Suprapubic skin (tissue), 4 donors: ENCODE data around the gene PAX6. TPM values are rescaled to one million over a fixed set of nuclear protein-coding genes. Genes with fewer than 3 reads are reported as not detected.

Experiments used
- DNase-seq, 2 donors: peaks; one replicate each; pipeline ENCODE4 v3.0.0-alpha.2; 2019; ENCODE audit warnings: low spot score in 2 of 2
- H3K27ac ChIP-seq: fragments of 200-600 bp; sonication (generic); one replicate; pipeline ENCODE4 v1.5.1; 2019
- H3K27me3 ChIP-seq: fragments of 200-600 bp; sonication (generic); one replicate; pipeline ENCODE4 v1.5.1; 2019
- H3K36me3 ChIP-seq: fragments of 200-600 bp; sonication (generic); one replicate; pipeline ENCODE4 v1.5.1; 2019
- H3K4me1 ChIP-seq: fragments of 200-600 bp; sonication (generic); one replicate; pipeline ENCODE4 v1.5.1; 2019
- H3K4me3 ChIP-seq: fragments of 200-600 bp; sonication (generic); one replicate; pipeline ENCODE4 v1.5.1; 2019; ENCODE audit warnings: mild to moderate bottlenecking
- H3K9me3 ChIP-seq: fragments of 200-600 bp; sonication (generic); one replicate; pipeline ENCODE4 v1.5.1; 2019
- CTCF ChIP-seq, 2 donors: fragments of 200-600 bp in 1 of 2; fragments of 450-650 bp in 1 of 2; sonication (generic) in 1 of 2; IDR thresholded peaks; one replicate each; pipeline ENCODE4 v1.5.1; 2016 to 2019; ENCODE audit warnings: antibody characterized with exemption in 2 of 2, mild to moderate bottlenecking in 1 of 2, moderate library complexity in 1 of 2
- EP300 ChIP-seq: sonication (generic); formaldehyde crosslinking; IDR thresholded peaks from one replicate; pipeline ENCODE4 v1.6.1; 2017; ENCODE audit warnings: antibody characterized with exemption
- POLR2A ChIP-seq, 2 donors: fragments of 450-650 bp; IDR thresholded peaks; one replicate each; pipeline ENCODE4 v1.6.1; 2017; ENCODE audit warnings: antibody characterized with exemption in 2 of 2, mild to moderate bottlenecking in 2 of 2, moderate library complexity in 2 of 2
- POLR2AphosphoS5 ChIP-seq, 3 donors: sonication (generic); formaldehyde crosslinking; IDR thresholded peaks; one replicate each; pipeline ENCODE4 v1.6.1; 2017; ENCODE audit warnings: antibody characterized with exemption in 3 of 3
- WGBS: methylation state at CpG from one replicate; pipeline ENCODE4 v1.1.5; 2018; 5-methylcytosine and 5-hydroxymethylcytosine counted together
- total RNA-seq, 4 donors: library from RNA; depleted of rRNA; stranded (reverse); fragments of >200 nt; gene quantifications; one replicate each; pipeline ENCODE4 v1.1.0, GENCODE V29; 2016

PAX6 gene
- total RNA-seq, 4 donors from 2014 or later: 0.25 to 1.1 (median 0.29) TPM; not detected in 1

GRCh38 chr11:31779374-31779791 lies 31.7 kb downstream of the PAX6 start:
- Histone ChIP-seq H3K4me1 (no peaks in the 10 kb centered on the region), H3K27me3 (no peaks in the 10 kb centered on the region), H3K9me3 (no peaks in the 10 kb centered on the region), H3K4me3 (no peak overlapping the region), H3K27ac (no peak overlapping the region), H3K36me3 (no peaks in the 10 kb centered on the region)
- DNase-seq: no peak
- 71% methylated on average over 6 of the region's 6 CpGs for WGBS
- no peak for TF ChIP-seq POLR2AphosphoS5 (IDR thresholded peaks at IDR 0.05)
- TF ChIP-seq EP300: no peak
- TF ChIP-seq POLR2A (IDR thresholded peaks at IDR 0.05): no peak
- TF ChIP-seq CTCF (IDR thresholded peaks at IDR 0.05): no peak

- Histone ChIP-seq H3K27ac (no peak overlapping the region), H3K9me3 (no peaks in the 10 kb centered on the region), H3K4me3 (no peak overlapping the region), H3K36me3 (no peaks in the 10 kb centered on the region), H3K27me3 (no peaks in the 10 kb centered on the region), H3K4me1 (no peaks in the 10 kb centered on the region)
- 90% methylated on average over 2 of the region's 2 CpGs for WGBS
- no peak for DNase-seq
- TF ChIP-seq POLR2A (IDR thresholded peaks at IDR 0.05) (no peak), EP300 (no peak), CTCF (IDR thresholded peaks at IDR 0.05) (no peak), POLR2AphosphoS5 (IDR thresholded peaks at IDR 0.05) (no peak)
These were observed 38.7 kb downstream of the PAX6 start for GRCh38 chr11:31772412-31772811.

GRCh38 chr11:31770011-31770700 lies 41.0 kb downstream of the PAX6 start:
- no peak for DNase-seq
- 98% methylated on average over 3 of the region's 3 CpGs for WGBS
- H3K4me1 ChIP-seq: no peaks in the 10 kb centered on the region
- H3K27ac ChIP-seq: no peak overlapping the region
- H3K4me3 ChIP-seq: no peak overlapping the region
- no peaks in the 10 kb centered on the region for H3K9me3 ChIP-seq
- H3K36me3 ChIP-seq: no peaks in the 10 kb centered on the region
- no peaks in the 10 kb centered on the region for H3K27me3 ChIP-seq
- TF ChIP-seq EP300 (no peak), POLR2AphosphoS5 (IDR thresholded peaks at IDR 0.05) (no peak)

- TF ChIP-seq CTCF (IDR thresholded peaks at IDR 0.05) (no peak), POLR2AphosphoS5 (IDR thresholded peaks at IDR 0.05) (no peak), EP300 (no peak), POLR2A (IDR thresholded peaks at IDR 0.05) (no peak)
- no peaks in the 10 kb centered on the region for H3K36me3 ChIP-seq
- H3K4me3 ChIP-seq: no peak overlapping the region
- no peaks in the 10 kb centered on the region for H3K9me3 ChIP-seq
- H3K27me3 ChIP-seq: no peaks in the 10 kb centered on the region
- H3K27ac ChIP-seq: no peak overlapping the region
- 85% methylated on average over 9 of the region's 9 CpGs for WGBS
- H3K4me1 ChIP-seq: no peaks in the 10 kb centered on the region
- no peak for DNase-seq
These were observed 42.1 kb downstream of the PAX6 start for GRCh38 chr11:31768749-31769640.

GRCh38 chr11:31767685-31768084 lies 43.4 kb downstream of the PAX6 start:
- no peak for DNase-seq
- Histone ChIP-seq H3K4me1 (no peaks in the 10 kb centered on the region), H3K27ac (no peak overlapping the region), H3K4me3 (no peak overlapping the region), H3K27me3 (no peaks in the 10 kb centered on the region), H3K9me3 (no peaks in the 10 kb centered on the region), H3K36me3 (no peaks in the 10 kb centered on the region)
- 100% methylated on average over 2 of the region's 2 CpGs for WGBS
- no peak for TF ChIP-seq POLR2AphosphoS5 (IDR thresholded peaks at IDR 0.05)
- TF ChIP-seq CTCF (IDR thresholded peaks at IDR 0.05): no peak
- no peak for TF ChIP-seq POLR2A (IDR thresholded peaks at IDR 0.05)
- TF ChIP-seq EP300: no peak
